Tibial artery (tissue), 4 donors: ENCODE measurements around the gene CEP295NL.
A peak's percentile ranks its signal among the peaks of the same experiment; 100 is the strongest.

Source experiments
- DNase-seq, 2 donors: peaks; one replicate each; pipeline ENCODE4 v3.0.0-alpha.2; 2019
- H3K27ac ChIP-seq, 2 donors: fragments of 200-600 bp; sonication (generic) in 1 of 2; 1 replicate in 1 of 2; 2 replicates in 1 of 2; pipeline ENCODE4 v1.5.1; 2018 to 2019; ENCODE audit warnings: mild to moderate bottlenecking in 1 of 2
- H3K27me3 ChIP-seq, 2 donors: fragments of 200-600 bp; sonication (generic) in 1 of 2; one replicate each; pipeline versions ENCODE4 v1.5.1 to v1.6.0; 2016 to 2019
- H3K36me3 ChIP-seq, 3 donors: fragments of 200-600 bp; sonication (generic) in 2 of 3; one replicate each; pipeline ENCODE4 v1.5.1; 2016 to 2019; ENCODE audit warnings: mild to moderate bottlenecking in 2 of 3
- H3K4me1 ChIP-seq, 4 donors: fragments of 200-600 bp; sonication (generic) in 2 of 4; 1 replicate in 3 of 4; 2 replicates in 1 of 4; pipeline ENCODE4 v1.5.1; 2016 to 2019
- H3K4me3 ChIP-seq, 2 donors: fragments of 200-600 bp; sonication (generic) in 1 of 2; 1 replicate in 1 of 2; 2 replicates in 1 of 2; pipeline ENCODE4 v1.5.1; 2018 to 2019; ENCODE audit warnings: mild to moderate bottlenecking in 2 of 2
- H3K9me3 ChIP-seq, 3 donors: fragments of 200-600 bp; sonication (generic) in 1 of 3; one replicate each; pipeline ENCODE4 v1.5.1; 2016 to 2019
- intact Hi-C: fragments of 100-400 bp; cut with DNase I; formaldehyde crosslinking; loops from one replicate; pipeline ENCODE4 v1.15.0; 2023; ENCODE audit warnings: low total_unique reads
- TF ChIP-seq, protein P1 (sequence below), 2 experiments: fragments of 200-600 bp in 1 of 2; fragments of 450-650 bp in 1 of 2; IDR thresholded peaks; one replicate each; pipeline ENCODE4 v1.5.1; 2017 to 2019; ENCODE audit warnings: antibody characterized with exemption in 2 of 2, mild to moderate bottlenecking in 1 of 2, moderate library complexity in 1 of 2

The CEP295NL gene

GRCh38 chr17:78903101-78903779 is at the start of gene CEP295NL:
Gene CEP295NL (minus strand): TSS chr17:78903201. CDS start chr17:78901828, 1,373 bp downstream.
- intact Hi-C loops, result loop anchor here (5.0 kb wide), 1 partner anchor 54 kb away; no protein-coding TSS in a partner anchor
- Histone ChIP-seq H3K36me3 (peaks cover 0 to 30% (median 6%) of the 10 kb centered on the region in 3 donors), H3K27ac (peak within 1 kb of the TSS in 1 of 2 donors; percentile 45), H3K9me3 (no peaks in the 10 kb centered on the region), H3K4me1 (peaks cover 0 to 88% (median 44%) of the 10 kb centered on the region in 4 donors), H3K4me3 (no peak within 1 kb of the TSS), H3K27me3 (no peaks in the 10 kb centered on the region)
- TF ChIP-seq, protein P1, sequence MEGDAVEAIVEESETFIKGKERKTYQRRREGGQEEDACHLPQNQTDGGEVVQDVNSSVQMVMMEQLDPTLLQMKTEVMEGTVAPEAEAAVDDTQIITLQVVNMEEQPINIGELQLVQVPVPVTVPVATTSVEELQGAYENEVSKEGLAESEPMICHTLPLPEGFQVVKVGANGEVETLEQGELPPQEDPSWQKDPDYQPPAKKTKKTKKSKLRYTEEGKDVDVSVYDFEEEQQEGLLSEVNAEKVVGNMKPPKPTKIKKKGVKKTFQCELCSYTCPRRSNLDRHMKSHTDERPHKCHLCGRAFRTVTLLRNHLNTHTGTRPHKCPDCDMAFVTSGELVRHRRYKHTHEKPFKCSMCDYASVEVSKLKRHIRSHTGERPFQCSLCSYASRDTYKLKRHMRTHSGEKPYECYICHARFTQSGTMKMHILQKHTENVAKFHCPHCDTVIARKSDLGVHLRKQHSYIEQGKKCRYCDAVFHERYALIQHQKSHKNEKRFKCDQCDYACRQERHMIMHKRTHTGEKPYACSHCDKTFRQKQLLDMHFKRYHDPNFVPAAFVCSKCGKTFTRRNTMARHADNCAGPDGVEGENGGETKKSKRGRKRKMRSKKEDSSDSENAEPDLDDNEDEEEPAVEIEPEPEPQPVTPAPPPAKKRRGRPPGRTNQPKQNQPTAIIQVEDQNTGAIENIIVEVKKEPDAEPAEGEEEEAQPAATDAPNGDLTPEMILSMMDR (IDR thresholded peaks at IDR 0.05), result no peak
- DNase-seq, result no peak

GRCh38 chr17:78952706-78953105 is 49.7 kb upstream of the CEP295NL start:
- H3K4me1 ChIP-seq, result peaks cover 0 to 4% (median 0%) of the 10 kb centered on the region in 4 donors
- no peak for DNase-seq
- intact Hi-C loops, result no loop called here
- H3K9me3 ChIP-seq, result peaks cover 4 to 14% (median 14%) of the 10 kb centered on the region in 3 donors
- TF ChIP-seq, protein P1 (IDR thresholded peaks at IDR 0.05), result no peak
- H3K27ac ChIP-seq, result no peak overlapping the region
- no peak overlapping the region for H3K4me3 ChIP-seq
- H3K36me3 ChIP-seq, result no peaks in the 10 kb centered on the region
- peaks cover 0 to 7% of the 10 kb centered on the region in 2 donors for H3K27me3 ChIP-seq

DNA sequence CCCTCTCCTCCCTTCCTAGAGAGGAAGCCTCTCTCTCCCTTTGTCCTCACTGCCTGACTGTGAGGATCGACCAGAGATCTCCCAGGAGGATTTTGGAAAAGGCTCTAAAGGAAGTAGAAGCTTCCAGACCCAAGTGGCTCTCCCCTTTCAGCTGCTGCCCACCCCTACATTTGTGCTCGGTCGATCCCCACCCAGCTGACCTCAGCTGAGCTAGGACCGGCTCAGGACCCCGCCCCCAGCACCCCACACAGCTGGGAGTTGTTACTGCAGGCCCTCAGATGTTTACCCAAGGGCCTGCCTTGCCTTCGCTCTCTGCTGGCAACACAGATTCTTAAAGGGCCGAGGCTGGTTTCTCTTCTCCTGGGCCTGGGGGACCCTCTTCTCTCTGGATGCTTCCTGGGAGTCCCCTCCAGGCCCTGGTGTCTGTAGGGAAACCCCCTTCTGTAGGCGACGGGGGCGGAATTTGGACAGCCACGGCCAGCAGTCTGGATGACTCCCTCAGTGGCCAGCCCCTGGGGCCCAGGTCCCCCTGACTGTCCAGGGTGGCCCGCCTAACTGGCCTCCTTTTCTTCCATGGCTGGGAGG is 49.1 kb upstream of the CEP295NL start:
- Histone ChIP-seq H3K27ac (no peak overlapping the region), H3K9me3 (peaks cover 4 to 14% (median 14%) of the 10 kb centered on the region in 3 donors), H3K27me3 (peaks cover 0 to 7% of the 10 kb centered on the region in 2 donors), H3K36me3 (no peaks in the 10 kb centered on the region), H3K4me1 (peaks cover 0 to 1% (median 0%) of the 10 kb centered on the region in 4 donors), H3K4me3 (no peak overlapping the region)
- TF ChIP-seq, protein P1 (IDR thresholded peaks at IDR 0.05), result no peak
- intact Hi-C loops, result no loop called here
- no peak for DNase-seq

- Histone ChIP-seq H3K4me3 (no peak overlapping the region), H3K27me3 (peaks cover 0 to 7% of the 10 kb centered on the region in 2 donors), H3K4me1 (no peaks in the 10 kb centered on the region), H3K9me3 (peaks cover 4 to 14% (median 14%) of the 10 kb centered on the region in 3 donors), H3K27ac (no peak overlapping the region), H3K36me3 (no peaks in the 10 kb centered on the region)
- no peak for DNase-seq
- TF ChIP-seq, protein P1 (IDR thresholded peaks at IDR 0.05), result no peak
- intact Hi-C loops, result no loop called here
Measured at GRCh38 chr17:78950870-78951269, 47.9 kb upstream of the CEP295NL start.

- Histone ChIP-seq H3K36me3 (no peaks in the 10 kb centered on the region), H3K27me3 (peaks cover 0 to 4% of the 10 kb centered on the region in 2 donors), H3K27ac (no peak overlapping the region), H3K4me1 (no peaks in the 10 kb centered on the region), H3K4me3 (no peak overlapping the region), H3K9me3 (peaks cover 4 to 14% (median 14%) of the 10 kb centered on the region in 3 donors)
- intact Hi-C loops, result no loop called here
- TF ChIP-seq, protein P1 (IDR thresholded peaks at IDR 0.05), result no peak
- DNase-seq, result no peak
Measured at GRCh38 chr17:78947235-78948149, 44.5 kb upstream of the CEP295NL start.
